HepG2 (cell line): Measurements from ENCODE around the gene UBE2E1. TPM values are rescaled to one million over a fixed set of nuclear protein-coding genes. Genes with fewer than 3 reads are reported as not detected.

Experiments used
- ATAC-seq: fragments of 200-7000 bp; cut with Tn5 transposase; 3 replicates; pipeline ENCODE4 v1.9.1; 2020; ENCODE audit warnings: mild to moderate bottlenecking, moderate library complexity
- BruUV-seq: library from RNA; stranded (reverse); fragments of 400-500 nt; replicated peaks from 2 replicates; lab custom pipeline; 2021; lab: Mats Ljungman, UMichigan
- CTCF ChIA-PET: fragments of 300-600 bp; formaldehyde crosslinking; extraction: SDS; loops from one replicate; lab custom pipeline; 2021; ENCODE audit warnings: low total read pairs, inconsistent platforms, low intra/inter-chr PET ratio; lab: Yijun Ruan, JAX
- POLR2A ChIA-PET: fragments of 350-600 bp; sonication (Branson Sonifier 250); formaldehyde crosslinking; loops from one replicate; lab custom pipeline; 2020; ENCODE audit warnings: antibody characterized with exemption, inconsistent platforms; lab: Yijun Ruan, JAX
- DNase-seq: peaks from one replicate; pipeline ENCODE4 v3.0.0-alpha.2; 2015; ENCODE audit warnings: low spot score
- FAIRE-seq: peaks from 3 replicates; lab custom pipeline; 2011; peaks lifted over from hg19 to GRCh38; lab: Jason Lieb, UNC
- H2AFZ ChIP-seq: one replicate; pipeline ENCODE4 v1.6.1; 2011; ENCODE audit warnings: low read length, inconsistent platforms
- H3K27ac ChIP-seq: fragments of 300-600 bp; 3 replicates; pipeline ENCODE4 v1.8.0; 2011; ENCODE audit warnings: mixed run types, mild to moderate bottlenecking, mixed read lengths, low read length, inconsistent platforms; ENCODE audit not compliant: insufficient read depth; ENCODE audit errors: extremely low read length
- H3K27me3 ChIP-seq, 2 experiments: fragments of 200-600 bp in 1 of 2; 2 replicates in 1 of 2; 3 replicates in 1 of 2; pipeline versions ENCODE4 v1.6.0 to v1.8.0; 2011; ENCODE audit warnings: low read length in 2 of 2, mild to moderate bottlenecking in 2 of 2, moderate library complexity in 2 of 2, inconsistent platforms in 1 of 2; ENCODE audit not compliant: insufficient read depth in 2 of 2, control insufficient read depth in 1 of 2
- H3K36me3 ChIP-seq, 2 experiments: fragments of 200-600 bp in 1 of 2; replicated peaks in 1 of 2; 2 replicates in 1 of 2; 3 replicates in 1 of 2; pipeline versions ENCODE4 v1.5.1 to v1.8.0; 2011; ENCODE audit warnings: low read length in 2 of 2, inconsistent platforms in 1 of 2; ENCODE audit not compliant: insufficient read depth in 2 of 2, control insufficient read depth in 1 of 2
- H3K4me1 ChIP-seq: 2 replicates; pipeline ENCODE4 v1.5.1; 2012; ENCODE audit warnings: low read length, inconsistent platforms; ENCODE audit not compliant: insufficient read depth
- H3K4me2 ChIP-seq: 2 replicates; pipeline ENCODE4 v1.6.0; 2011; ENCODE audit warnings: low read depth, low read length, inconsistent platforms
- H3K4me3 ChIP-seq, 3 experiments: fragments of 200-600 bp in 1 of 3; sonication (generic), shearing (Covaris generic) in 1 of 3; replicated peaks in 1 of 3; 2 replicates each; pipeline ENCODE4 v1.5.1; 2011 to 2016; ENCODE audit warnings: low read length in 3 of 3, inconsistent platforms in 2 of 3, low read depth in 2 of 3, mild to moderate bottlenecking in 2 of 3, control low read depth in 1 of 3, mixed read lengths in 1 of 3; ENCODE audit not compliant: insufficient read depth in 1 of 3
- H3K79me2 ChIP-seq: one replicate; pipeline ENCODE4 v1.6.1; 2011; ENCODE audit warnings: low read length, inconsistent platforms; ENCODE audit not compliant: insufficient read depth
- H3K9ac ChIP-seq: 2 replicates; pipeline ENCODE4 v1.6.0; 2011; ENCODE audit warnings: mild to moderate bottlenecking, low read depth, low read length, inconsistent platforms; ENCODE audit not compliant: insufficient read depth
- H3K9me3 ChIP-seq: 2 replicates; pipeline ENCODE4 v1.5.1; 2012; ENCODE audit warnings: mild to moderate bottlenecking, low read length
- H4K20me1 ChIP-seq: 2 replicates; pipeline ENCODE4 v1.6.0; 2011; ENCODE audit warnings: inconsistent platforms, mild to moderate bottlenecking, low read length, moderate library complexity; ENCODE audit not compliant: insufficient read depth
- ARNT2 ChIP-seq: sonication (generic); formaldehyde crosslinking; IDR thresholded peaks from 2 replicates; pipeline ENCODE4 v1.8.0; 2022; ENCODE audit warnings: mild to moderate bottlenecking, low read depth, missing genetic modification reagents, moderate library complexity
- ASH2L ChIP-seq: fragments of 300-600, 200-600 bp; sonication (generic); IDR thresholded peaks from 2 replicates; pipeline ENCODE4 v1.7.0; 2017; ENCODE audit warnings: low read depth, mild to moderate bottlenecking, moderate library complexity, mixed read lengths, low read length; ENCODE audit not compliant: insufficient read length
- ATRX ChIP-seq: sonication (generic); formaldehyde crosslinking; IDR thresholded peaks from 2 replicates; pipeline ENCODE4 v1.4.0; 2020; ENCODE audit warnings: missing genetic modification reagents, borderline replicate concordance
- CENPT ChIP-seq: sonication (generic); formaldehyde crosslinking; IDR thresholded peaks from 2 replicates; pipeline ENCODE4 v1.8.0; 2022; ENCODE audit warnings: low read depth, mild to moderate bottlenecking, moderate library complexity, missing genetic modification reagents
- GATAD1 ChIP-seq: IDR thresholded peaks from 2 replicates; pipeline ENCODE4 v1.6.1; 2016; ENCODE audit warnings: missing genetic modification reagents, missing compliant biosample characterization
- GFI1 ChIP-seq: sonication (generic); formaldehyde crosslinking; IDR thresholded peaks from 2 replicates; pipeline ENCODE4 v1.5.0; 2020; ENCODE audit warnings: missing genetic modification reagents, mild to moderate bottlenecking, borderline replicate concordance
- KLF6 ChIP-seq: IDR thresholded peaks from 2 replicates; pipeline ENCODE4 v1.8.0; 2016; ENCODE audit warnings: missing biosample characterization, missing genetic modification reagents
- LRRFIP1 ChIP-seq: sonication (generic); formaldehyde crosslinking; conservative IDR thresholded peaks from 2 replicates; pipeline ENCODE4 v1.4.0; 2020; ENCODE audit warnings: missing genetic modification reagents
- MIER3 ChIP-seq: IDR thresholded peaks from 2 replicates; pipeline ENCODE4 v1.6.1; 2016; ENCODE audit warnings: missing compliant biosample characterization, borderline replicate concordance
- NCOR1 ChIP-seq: fragments of 200-600 bp; sonication (generic); IDR thresholded peaks from 2 replicates; pipeline ENCODE4 v1.7.0; 2017; ENCODE audit warnings: antibody characterized with exemption, low read length, borderline replicate concordance
- SRSF1 ChIP-seq: fragments of 200-400 bp; formaldehyde crosslinking; optimal IDR thresholded peaks from 2 replicates; pipeline ENCODE3; 2017; ENCODE audit warnings: mild to moderate bottlenecking, low read depth, low read length, moderate library complexity
- TAF1 ChIP-seq: sonication (generic); formaldehyde crosslinking; IDR thresholded peaks from 2 replicates; pipeline ENCODE4 v1.4.0; 2020; ENCODE audit warnings: missing genetic modification reagents
- ZFP36L1 ChIP-seq: sonication (generic); formaldehyde crosslinking; IDR thresholded peaks from 2 replicates; pipeline ENCODE4 v1.8.0; 2022; ENCODE audit warnings: mild to moderate bottlenecking, missing genetic modification reagents, moderate library complexity
- ZNF280D ChIP-seq: sonication (generic); formaldehyde crosslinking; IDR thresholded peaks from 2 replicates; pipeline ENCODE4 v1.5.1; 2020; ENCODE audit warnings: mild to moderate bottlenecking, missing genetic modification reagents
- ZNF530 ChIP-seq: sonication (generic); formaldehyde crosslinking; IDR thresholded peaks from 2 replicates; pipeline ENCODE4 v1.5.0; 2020; ENCODE audit warnings: low read depth, mild to moderate bottlenecking, missing genetic modification reagents
- ZNF781 ChIP-seq: sonication (generic); formaldehyde crosslinking; IDR thresholded peaks from 2 replicates; pipeline ENCODE4 v1.5.1; 2020; ENCODE audit warnings: borderline replicate concordance, mild to moderate bottlenecking, missing genetic modification reagents; ENCODE audit errors: not compliant biosample characterization
- ZSCAN12 ChIP-seq: sonication (generic); formaldehyde crosslinking; IDR thresholded peaks from 2 replicates; pipeline ENCODE4 v1.9.0; 2021; ENCODE audit warnings: mild to moderate bottlenecking, missing genetic modification reagents
- WGBS: methylation state at CpG from one replicate; pipeline ENCODE4 v1.1.6; 2017; ENCODE audit warnings: low lambda C conversion rate; 5-methylcytosine and 5-hydroxymethylcytosine counted together
- in situ Hi-C: cut with HindIII; loops from 2 replicates; pipeline ENCODE4 v1.10.0; 2017; ENCODE audit warnings: low pct_unique_long_range_greater_than_20kb; ENCODE audit not compliant: extremely low pct_ligation_motif_present
- intact Hi-C: fragments of 100-400 bp; cut with micrococcal nuclease; formaldehyde crosslinking; loops from one replicate; pipeline ENCODE4 v1.10.0; 2022; ENCODE audit not compliant: unreplicated experiment
- polyA plus RNA-seq, 8 experiments: library from polyadenylated mRNA; depleted of rRNA in 3 of 8; stranded (reverse) in 7 of 8; unstranded in 1 of 8; fragments of >200 nt; fragmentation: Illumina TruSeq in 4 of 8; extraction: Trizol in 4 of 8; gene quantifications; 2 replicates each; pipeline versions ENCODE4 v1.2.1 to v1.2.3, GENCODE V29; 2011 to 2016; ENCODE audit warnings: low read depth in 4 of 8, missing spikeins in 1 of 8, mixed read lengths in 1 of 8; ENCODE audit not compliant: insufficient read depth in 1 of 8
- total RNA-seq, 5 experiments: library from RNA; depleted of rRNA; stranded (reverse); fragments of >200 nt; fragmentation: Illumina TruSeq; extraction: Trizol; gene quantifications; 2 replicates each; pipeline ENCODE4 v1.2.3, GENCODE V29; 2016; ENCODE audit warnings: low read depth in 1 of 5

Gene UBE2E1
- total and polyA plus RNA-seq, 2 of the 13 experiments (the other 11 are each of a cell fraction or from before 2014, with no cell fraction given): 55.4 to 61.8 TPM

GRCh38 chr3:23776352-23776891, 29.3 kb upstream of the UBE2E1 start:
- ATAC-seq: peak; percentile 46; the same call in 2 of the 3 replicates
- CTCF ChIA-PET: no interaction called here
- intact Hi-C loops: no loop called here

More at GRCh38 chr3:23776352-23776891, 29.3 kb upstream of the UBE2E1 start:
- no peaks in the 10 kb centered on the region for H3K9me3 ChIP-seq
- no peaks in the 10 kb centered on the region for H3K4me1 ChIP-seq
- FAIRE-seq (no peak), DNase-seq (no peak)
- H2AFZ ChIP-seq: no peak overlapping the region
- H3K36me3 ChIP-seq: no peaks in the 10 kb centered on the region
- no peak overlapping the region for H3K9ac ChIP-seq
- no peak overlapping the region for H3K27ac ChIP-seq
- POLR2A ChIA-PET: no interaction called here
- TF ChIP-seq SRSF1 (no peak), GATAD1 (CRISPR knock-in tag) (no peak), MIER3 (CRISPR knock-in tag) (no peak), ZNF781 (CRISPR knock-in tag) (no peak), LRRFIP1 (CRISPR knock-in tag) (no peak), CENPT (CRISPR knock-in tag) (no peak), KLF6 (CRISPR knock-in tag) (no peak), ZSCAN12 (CRISPR knock-in tag) (no peak), ATRX (CRISPR knock-in tag) (no peak), ARNT2 (CRISPR knock-in tag) (no peak), GFI1 (no peak), ZFP36L1 (no peak), NCOR1 (no peak), ZNF280D (CRISPR knock-in tag) (no peak), TAF1 (CRISPR knock-in tag) (no peak), ASH2L (no peak), ZNF530 (CRISPR knock-in tag) (no peak)
- no peaks in the 10 kb centered on the region for H4K20me1 ChIP-seq
- in situ Hi-C loops: no loop called here
- H3K4me3 ChIP-seq: no peak overlapping the region
- no peak overlapping the region for H3K4me2 ChIP-seq
- no peaks in the 10 kb centered on the region for H3K79me2 ChIP-seq
- WGBS: 4% methylated on average over 6 of the region's 6 CpGs
- no TSS peak for BruUV-seq
- H3K27me3 ChIP-seq: peaks cover 0 to 18% of the 10 kb centered on the region in 2 experiments; a peak in 1 of 5 replicates
